WTC11 (cell line): ENCODE results near the gene RPS4Y1.
"Not testable (repeated sequence)": the region's sequence is repeated elsewhere in the genome, so short reads cannot be mapped to it uniquely, and the experiment has no call there.

ENCODE experiments used
- ELF4 ChIP-seq: sonication (generic); formaldehyde crosslinking; IDR thresholded peaks from 2 replicates; pipeline ENCODE4 v1.8.1; 2022; ENCODE audit warnings: low read depth, mild to moderate bottlenecking, moderate library complexity, missing genetic modification reagents
- ETV6 ChIP-seq: sonication (generic); formaldehyde crosslinking; IDR thresholded peaks from 2 replicates; pipeline ENCODE4 v1.8.1; 2022; ENCODE audit warnings: mild to moderate bottlenecking, missing genetic modification reagents
- KAT7 ChIP-seq: sonication (generic); formaldehyde crosslinking; IDR thresholded peaks from 2 replicates; pipeline ENCODE4 v1.8.1; 2023; ENCODE audit warnings: missing genetic modification reagents, mild to moderate bottlenecking, borderline replicate concordance
- TEAD4 ChIP-seq: sonication (generic); formaldehyde crosslinking; IDR thresholded peaks from 2 replicates; pipeline ENCODE4 v1.8.0; 2022; ENCODE audit warnings: mild to moderate bottlenecking, missing genetic modification reagents
- TF ChIP-seq, protein P1 (sequence below): sonication (generic); formaldehyde crosslinking; IDR thresholded peaks from 2 replicates; pipeline ENCODE4 v1.8.1; 2023; ENCODE audit warnings: mild to moderate bottlenecking, missing genetic modification reagents, moderate library complexity
- TF ChIP-seq, protein P2 (sequence below): fragments of 200-600 bp; IDR thresholded peaks from 2 replicates; pipeline ENCODE4 v1.8.0; 2022; ENCODE audit warnings: antibody characterized with exemption

DNA sequence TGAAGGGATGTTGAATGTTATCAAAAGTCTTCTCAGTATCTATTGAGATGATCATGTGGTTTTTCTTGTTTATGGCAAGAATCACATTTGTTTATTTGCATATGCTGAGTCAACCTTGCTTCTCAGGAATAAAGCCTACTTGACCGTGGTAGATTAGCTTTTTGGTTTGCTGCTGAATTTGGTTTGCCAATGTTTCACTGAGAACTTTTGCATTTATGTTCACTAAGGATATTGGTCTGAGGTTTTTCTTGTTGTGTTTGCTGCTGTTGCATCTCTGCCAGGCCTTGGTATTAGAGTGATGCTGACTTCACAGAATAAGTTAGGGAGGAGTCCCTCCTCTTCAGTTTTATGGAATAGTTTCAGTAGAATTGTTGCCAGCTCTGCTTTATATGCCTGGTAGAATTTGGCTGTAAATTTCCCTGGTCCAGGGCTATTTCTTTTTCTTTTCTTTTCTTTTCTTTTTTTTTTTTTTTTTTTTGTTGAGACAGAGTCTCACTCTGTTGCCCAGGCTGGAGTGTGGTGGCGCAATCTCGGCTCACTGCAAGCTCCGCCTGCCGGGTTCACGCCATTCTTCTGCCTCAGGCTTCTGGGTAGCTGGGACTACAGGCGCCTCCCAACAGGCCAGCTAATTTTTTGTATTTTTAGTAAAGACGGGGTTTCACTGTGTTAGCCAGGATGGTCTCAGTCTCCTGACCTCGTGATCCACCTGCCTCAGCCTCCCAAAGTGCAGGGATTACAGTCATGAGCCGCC is 24.1 kb upstream of the RPS4Y1 start:
- TF ChIP-seq ETV6 (CRISPR knock-in tag); ELF4 (CRISPR knock-in tag); TEAD4; KAT7 (CRISPR knock-in tag): not testable (repeated sequence)
- TF ChIP-seq, protein P1, sequence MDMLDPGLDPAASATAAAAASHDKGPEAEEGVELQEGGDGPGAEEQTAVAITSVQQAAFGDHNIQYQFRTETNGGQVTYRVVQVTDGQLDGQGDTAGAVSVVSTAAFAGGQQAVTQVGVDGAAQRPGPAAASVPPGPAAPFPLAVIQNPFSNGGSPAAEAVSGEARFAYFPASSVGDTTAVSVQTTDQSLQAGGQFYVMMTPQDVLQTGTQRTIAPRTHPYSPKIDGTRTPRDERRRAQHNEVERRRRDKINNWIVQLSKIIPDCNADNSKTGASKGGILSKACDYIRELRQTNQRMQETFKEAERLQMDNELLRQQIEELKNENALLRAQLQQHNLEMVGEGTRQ (CRISPR knock-in tag), result not testable (repeated sequence)
- TF ChIP-seq, protein P2, sequence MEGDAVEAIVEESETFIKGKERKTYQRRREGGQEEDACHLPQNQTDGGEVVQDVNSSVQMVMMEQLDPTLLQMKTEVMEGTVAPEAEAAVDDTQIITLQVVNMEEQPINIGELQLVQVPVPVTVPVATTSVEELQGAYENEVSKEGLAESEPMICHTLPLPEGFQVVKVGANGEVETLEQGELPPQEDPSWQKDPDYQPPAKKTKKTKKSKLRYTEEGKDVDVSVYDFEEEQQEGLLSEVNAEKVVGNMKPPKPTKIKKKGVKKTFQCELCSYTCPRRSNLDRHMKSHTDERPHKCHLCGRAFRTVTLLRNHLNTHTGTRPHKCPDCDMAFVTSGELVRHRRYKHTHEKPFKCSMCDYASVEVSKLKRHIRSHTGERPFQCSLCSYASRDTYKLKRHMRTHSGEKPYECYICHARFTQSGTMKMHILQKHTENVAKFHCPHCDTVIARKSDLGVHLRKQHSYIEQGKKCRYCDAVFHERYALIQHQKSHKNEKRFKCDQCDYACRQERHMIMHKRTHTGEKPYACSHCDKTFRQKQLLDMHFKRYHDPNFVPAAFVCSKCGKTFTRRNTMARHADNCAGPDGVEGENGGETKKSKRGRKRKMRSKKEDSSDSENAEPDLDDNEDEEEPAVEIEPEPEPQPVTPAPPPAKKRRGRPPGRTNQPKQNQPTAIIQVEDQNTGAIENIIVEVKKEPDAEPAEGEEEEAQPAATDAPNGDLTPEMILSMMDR, result not testable (repeated sequence)
